ENCODE measurements around the gene PGBD2. TPM values are rescaled to one million over a fixed set of nuclear protein-coding genes. Genes with fewer than 3 reads are reported as not detected.

The PGBD2 gene
- total and polyA plus RNA-seq, 2 of the 8 experiments (the other 6 are each of a cell fraction or from before 2014, with no cell fraction given): 4.5 to 7.7 TPM

DNA sequence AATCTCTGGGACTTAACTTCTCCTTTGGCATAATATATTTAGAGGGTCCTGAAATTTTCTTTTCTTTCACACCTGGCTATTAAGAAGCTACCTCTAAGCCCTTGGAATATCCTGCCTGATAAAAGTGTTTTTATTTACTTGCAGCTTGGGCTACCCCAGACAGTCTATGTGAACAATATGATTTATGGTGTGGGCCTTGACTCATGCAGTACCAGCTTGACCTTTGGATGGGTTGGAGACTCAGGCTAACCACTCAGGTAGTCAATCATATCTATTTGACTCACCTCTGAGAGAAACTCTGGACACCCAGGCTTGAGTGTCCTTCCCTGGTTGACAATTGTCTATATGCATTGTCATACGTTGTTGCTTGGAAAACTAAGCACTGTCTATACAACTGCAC, 13.4 kb upstream of the PGBD2 start (continued):
- TF ChIP-seq, protein P1, sequence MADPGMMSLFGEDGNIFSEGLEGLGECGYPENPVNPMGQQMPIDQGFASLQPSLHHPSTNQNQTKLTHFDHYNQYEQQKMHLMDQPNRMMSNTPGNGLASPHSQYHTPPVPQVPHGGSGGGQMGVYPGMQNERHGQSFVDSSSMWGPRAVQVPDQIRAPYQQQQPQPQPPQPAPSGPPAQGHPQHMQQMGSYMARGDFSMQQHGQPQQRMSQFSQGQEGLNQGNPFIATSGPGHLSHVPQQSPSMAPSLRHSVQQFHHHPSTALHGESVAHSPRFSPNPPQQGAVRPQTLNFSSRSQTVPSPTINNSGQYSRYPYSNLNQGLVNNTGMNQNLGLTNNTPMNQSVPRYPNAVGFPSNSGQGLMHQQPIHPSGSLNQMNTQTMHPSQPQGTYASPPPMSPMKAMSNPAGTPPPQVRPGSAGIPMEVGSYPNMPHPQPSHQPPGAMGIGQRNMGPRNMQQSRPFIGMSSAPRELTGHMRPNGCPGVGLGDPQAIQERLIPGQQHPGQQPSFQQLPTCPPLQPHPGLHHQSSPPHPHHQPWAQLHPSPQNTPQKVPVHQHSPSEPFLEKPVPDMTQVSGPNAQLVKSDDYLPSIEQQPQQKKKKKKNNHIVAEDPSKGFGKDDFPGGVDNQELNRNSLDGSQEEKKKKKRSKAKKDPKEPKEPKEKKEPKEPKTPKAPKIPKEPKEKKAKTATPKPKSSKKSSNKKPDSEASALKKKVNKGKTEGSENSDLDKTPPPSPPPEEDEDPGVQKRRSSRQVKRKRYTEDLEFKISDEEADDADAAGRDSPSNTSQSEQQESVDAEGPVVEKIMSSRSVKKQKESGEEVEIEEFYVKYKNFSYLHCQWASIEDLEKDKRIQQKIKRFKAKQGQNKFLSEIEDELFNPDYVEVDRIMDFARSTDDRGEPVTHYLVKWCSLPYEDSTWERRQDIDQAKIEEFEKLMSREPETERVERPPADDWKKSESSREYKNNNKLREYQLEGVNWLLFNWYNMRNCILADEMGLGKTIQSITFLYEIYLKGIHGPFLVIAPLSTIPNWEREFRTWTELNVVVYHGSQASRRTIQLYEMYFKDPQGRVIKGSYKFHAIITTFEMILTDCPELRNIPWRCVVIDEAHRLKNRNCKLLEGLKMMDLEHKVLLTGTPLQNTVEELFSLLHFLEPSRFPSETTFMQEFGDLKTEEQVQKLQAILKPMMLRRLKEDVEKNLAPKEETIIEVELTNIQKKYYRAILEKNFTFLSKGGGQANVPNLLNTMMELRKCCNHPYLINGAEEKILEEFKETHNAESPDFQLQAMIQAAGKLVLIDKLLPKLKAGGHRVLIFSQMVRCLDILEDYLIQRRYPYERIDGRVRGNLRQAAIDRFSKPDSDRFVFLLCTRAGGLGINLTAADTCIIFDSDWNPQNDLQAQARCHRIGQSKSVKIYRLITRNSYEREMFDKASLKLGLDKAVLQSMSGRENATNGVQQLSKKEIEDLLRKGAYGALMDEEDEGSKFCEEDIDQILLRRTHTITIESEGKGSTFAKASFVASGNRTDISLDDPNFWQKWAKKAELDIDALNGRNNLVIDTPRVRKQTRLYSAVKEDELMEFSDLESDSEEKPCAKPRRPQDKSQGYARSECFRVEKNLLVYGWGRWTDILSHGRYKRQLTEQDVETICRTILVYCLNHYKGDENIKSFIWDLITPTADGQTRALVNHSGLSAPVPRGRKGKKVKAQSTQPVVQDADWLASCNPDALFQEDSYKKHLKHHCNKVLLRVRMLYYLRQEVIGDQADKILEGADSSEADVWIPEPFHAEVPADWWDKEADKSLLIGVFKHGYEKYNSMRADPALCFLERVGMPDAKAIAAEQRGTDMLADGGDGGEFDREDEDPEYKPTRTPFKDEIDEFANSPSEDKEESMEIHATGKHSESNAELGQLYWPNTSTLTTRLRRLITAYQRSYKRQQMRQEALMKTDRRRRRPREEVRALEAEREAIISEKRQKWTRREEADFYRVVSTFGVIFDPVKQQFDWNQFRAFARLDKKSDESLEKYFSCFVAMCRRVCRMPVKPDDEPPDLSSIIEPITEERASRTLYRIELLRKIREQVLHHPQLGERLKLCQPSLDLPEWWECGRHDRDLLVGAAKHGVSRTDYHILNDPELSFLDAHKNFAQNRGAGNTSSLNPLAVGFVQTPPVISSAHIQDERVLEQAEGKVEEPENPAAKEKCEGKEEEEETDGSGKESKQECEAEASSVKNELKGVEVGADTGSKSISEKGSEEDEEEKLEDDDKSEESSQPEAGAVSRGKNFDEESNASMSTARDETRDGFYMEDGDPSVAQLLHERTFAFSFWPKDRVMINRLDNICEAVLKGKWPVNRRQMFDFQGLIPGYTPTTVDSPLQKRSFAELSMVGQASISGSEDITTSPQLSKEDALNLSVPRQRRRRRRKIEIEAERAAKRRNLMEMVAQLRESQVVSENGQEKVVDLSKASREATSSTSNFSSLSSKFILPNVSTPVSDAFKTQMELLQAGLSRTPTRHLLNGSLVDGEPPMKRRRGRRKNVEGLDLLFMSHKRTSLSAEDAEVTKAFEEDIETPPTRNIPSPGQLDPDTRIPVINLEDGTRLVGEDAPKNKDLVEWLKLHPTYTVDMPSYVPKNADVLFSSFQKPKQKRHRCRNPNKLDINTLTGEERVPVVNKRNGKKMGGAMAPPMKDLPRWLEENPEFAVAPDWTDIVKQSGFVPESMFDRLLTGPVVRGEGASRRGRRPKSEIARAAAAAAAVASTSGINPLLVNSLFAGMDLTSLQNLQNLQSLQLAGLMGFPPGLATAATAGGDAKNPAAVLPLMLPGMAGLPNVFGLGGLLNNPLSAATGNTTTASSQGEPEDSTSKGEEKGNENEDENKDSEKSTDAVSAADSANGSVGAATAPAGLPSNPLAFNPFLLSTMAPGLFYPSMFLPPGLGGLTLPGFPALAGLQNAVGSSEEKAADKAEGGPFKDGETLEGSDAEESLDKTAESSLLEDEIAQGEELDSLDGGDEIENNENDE (IDR thresholded peaks at IDR 0.05; ENCODE audit: insufficient replicate concordance, low read length): no peak
- TF ChIP-seq, protein P2, sequence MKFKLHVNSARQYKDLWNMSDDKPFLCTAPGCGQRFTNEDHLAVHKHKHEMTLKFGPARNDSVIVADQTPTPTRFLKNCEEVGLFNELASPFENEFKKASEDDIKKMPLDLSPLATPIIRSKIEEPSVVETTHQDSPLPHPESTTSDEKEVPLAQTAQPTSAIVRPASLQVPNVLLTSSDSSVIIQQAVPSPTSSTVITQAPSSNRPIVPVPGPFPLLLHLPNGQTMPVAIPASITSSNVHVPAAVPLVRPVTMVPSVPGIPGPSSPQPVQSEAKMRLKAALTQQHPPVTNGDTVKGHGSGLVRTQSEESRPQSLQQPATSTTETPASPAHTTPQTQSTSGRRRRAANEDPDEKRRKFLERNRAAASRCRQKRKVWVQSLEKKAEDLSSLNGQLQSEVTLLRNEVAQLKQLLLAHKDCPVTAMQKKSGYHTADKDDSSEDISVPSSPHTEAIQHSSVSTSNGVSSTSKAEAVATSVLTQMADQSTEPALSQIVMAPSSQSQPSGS (IDR thresholded peaks at IDR 0.05; ENCODE audit: low read length): no peak
- TF ChIP-seq TEAD4 (IDR thresholded peaks at IDR 0.05; ENCODE audit: low read depth, low read length): no peak
